OCI-LY1 (cell line): Measurements from ENCODE around the gene ENPP4.

Source experiments
- H2AFZ ChIP-seq: fragments of 200-600 bp; sonication (generic), shearing (Covaris generic); 2 replicates; pipeline ENCODE4 v1.6.0; 2014; ENCODE audit warnings: antibody characterized with exemption, mild to moderate bottlenecking, low read length
- H3F3A ChIP-seq: fragments of 200-600 bp; sonication (generic), shearing (Covaris generic); 2 replicates; pipeline ENCODE4 v1.6.0; 2014; ENCODE audit warnings: mild to moderate bottlenecking, antibody characterized with exemption, low read length, moderate library complexity; ENCODE audit not compliant: insufficient read depth
- H3K27ac ChIP-seq: fragments of 200-600 bp; sonication (generic); 2 replicates; pipeline ENCODE4 v1.5.1; 2014; ENCODE audit warnings: low read length, mixed run types, mild to moderate bottlenecking, low read depth; ENCODE audit not compliant: poor library complexity, severe bottlenecking
- H3K27me3 ChIP-seq: fragments of 200-600 bp; sonication (generic); 2 replicates; pipeline ENCODE4 v1.6.0; 2014; ENCODE audit warnings: antibody characterized with exemption, mild to moderate bottlenecking, low read length, moderate library complexity; ENCODE audit not compliant: insufficient read depth
- H3K36me3 ChIP-seq: fragments of 200-600 bp; sonication (generic); 2 replicates; pipeline ENCODE4 v1.6.1; 2014; ENCODE audit warnings: mild to moderate bottlenecking, antibody characterized with exemption, low read length, moderate library complexity, mixed read lengths; ENCODE audit not compliant: insufficient read depth
- H3K4me1 ChIP-seq: fragments of 200-600 bp; sonication (generic); 2 replicates; pipeline ENCODE4 v1.5.1; 2014; ENCODE audit warnings: mild to moderate bottlenecking, low read length, moderate library complexity; ENCODE audit not compliant: insufficient read depth, severe bottlenecking
- H3K4me2 ChIP-seq: fragments of 200-600 bp; sonication (generic), shearing (Covaris generic); 2 replicates; pipeline ENCODE4 v1.6.1; 2014; ENCODE audit warnings: low read length
- H3K4me3 ChIP-seq: fragments of 200-600 bp; sonication (generic); 2 replicates; pipeline ENCODE4 v1.5.1; 2014; ENCODE audit warnings: low read length, low read depth, mild to moderate bottlenecking, mixed read lengths; ENCODE audit not compliant: poor library complexity, severe bottlenecking
- H3K79me2 ChIP-seq: fragments of 200-600 bp; shearing (Covaris generic); 2 replicates; pipeline ENCODE4 v1.6.1; 2016; ENCODE audit warnings: mixed run types, low read length, mixed read lengths; ENCODE audit not compliant: insufficient read depth
- H3K9ac ChIP-seq: fragments of 200-600 bp; sonication (generic), shearing (Covaris generic); 2 replicates; pipeline ENCODE4 v1.6.1; 2014; ENCODE audit warnings: mild to moderate bottlenecking, low read length, mixed read lengths
- H3K9me2 ChIP-seq: fragments of 200-600 bp; sonication (generic), shearing (Covaris generic); 2 replicates; pipeline ENCODE4 v1.6.1; 2014; ENCODE audit warnings: low read depth, mild to moderate bottlenecking, low read length, mixed read lengths
- H3K9me3 ChIP-seq: fragments of 200-600 bp; shearing (Covaris generic); 2 replicates; pipeline ENCODE4 v1.6.1; 2014; ENCODE audit warnings: low read length, mixed read lengths
- H4K20me1 ChIP-seq: fragments of 200-600 bp; sonication (generic), shearing (Covaris generic); 2 replicates; pipeline ENCODE4 v1.6.0; 2016; ENCODE audit warnings: mild to moderate bottlenecking, low read length; ENCODE audit not compliant: insufficient read depth
- CTCF ChIP-seq: fragments of 200-600 bp; sonication (generic), shearing (Covaris generic); IDR thresholded peaks from 2 replicates; pipeline ENCODE4 v1.5.1; 2017; ENCODE audit warnings: mild to moderate bottlenecking, antibody characterized with exemption, low read length, moderate library complexity, mixed read lengths
- EZH2 ChIP-seq: fragments of 200-600 bp; sonication (generic), shearing (Covaris generic); IDR thresholded peaks from 2 replicates; pipeline ENCODE4 v1.8.0; 2017; ENCODE audit warnings: borderline replicate concordance, mixed run types, mild to moderate bottlenecking, antibody characterized with exemption, low read length, moderate library complexity, mixed read lengths

The ENPP4 gene

GRCh38 chr6:46175446-46175845 lies 45.7 kb downstream of the ENPP4 start:
- Histone ChIP-seq H3K27ac (no peak overlapping the region), H3F3A (no peaks in the 10 kb centered on the region), H3K27me3 (no peaks in the 10 kb centered on the region), H2AFZ (no peak overlapping the region), H3K4me1 (peaks cover 17% of the 10 kb centered on the region), H3K9me3 (no peaks in the 10 kb centered on the region), H3K36me3 (no peaks in the 10 kb centered on the region), H3K9ac (no peak overlapping the region), H3K9me2 (no peaks in the 10 kb centered on the region), H4K20me1 (no peaks in the 10 kb centered on the region), H3K79me2 (no peaks in the 10 kb centered on the region), H3K4me2 (no peak overlapping the region), H3K4me3 (no peak overlapping the region)
- TF ChIP-seq CTCF (no peak), EZH2 (no peak)

DNA sequence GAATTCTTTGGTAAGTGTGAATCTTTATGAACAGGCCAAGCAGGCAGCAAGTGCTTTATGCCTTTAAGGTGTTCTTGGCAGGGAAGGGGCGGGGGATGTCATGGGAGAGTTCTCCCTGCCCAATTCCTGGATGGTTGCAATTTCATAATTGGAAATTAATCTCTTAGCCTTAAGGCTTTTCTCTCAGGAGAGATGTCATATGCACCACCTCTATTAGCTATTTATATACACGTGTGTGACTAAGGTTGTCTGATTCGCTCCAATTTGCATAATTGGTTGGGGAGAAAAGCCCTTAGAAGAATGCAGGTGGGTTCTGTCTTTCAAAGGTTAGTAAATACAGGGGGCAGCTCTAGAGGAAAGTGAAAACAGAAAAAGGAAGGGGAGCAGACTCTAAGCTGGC lies 46.2 kb downstream of the ENPP4 start:
- no peaks in the 10 kb centered on the region for H3K36me3 ChIP-seq

GRCh38 chr6:46184114-46184513 lies 54.3 kb downstream of the ENPP4 start:
- TF ChIP-seq EZH2 (no peak), CTCF (no peak)
- no peak overlapping the region for H3K4me3 ChIP-seq
- no peaks in the 10 kb centered on the region for H3K9me3 ChIP-seq
- no peak overlapping the region for H3K27ac ChIP-seq
- no peak overlapping the region for H3K9ac ChIP-seq
- H3K9me2 ChIP-seq: no peaks in the 10 kb centered on the region
- H4K20me1 ChIP-seq: no peaks in the 10 kb centered on the region
- H3F3A ChIP-seq: no peaks in the 10 kb centered on the region
- peaks cover 5% of the 10 kb centered on the region; the same call in 1 of the 2 replicates for H3K27me3 ChIP-seq
- H2AFZ ChIP-seq: no peak overlapping the region
- H3K36me3 ChIP-seq: no peaks in the 10 kb centered on the region
- no peak overlapping the region for H3K4me2 ChIP-seq
- no peaks in the 10 kb centered on the region for H3K4me1 ChIP-seq
- no peaks in the 10 kb centered on the region for H3K79me2 ChIP-seq

More for the DNA sequence above, 46.2 kb downstream of the ENPP4 start:
- Histone ChIP-seq H3K9me3 (no peaks in the 10 kb centered on the region), H3K9me2 (no peaks in the 10 kb centered on the region), H3K79me2 (no peaks in the 10 kb centered on the region), H3K4me3 (no peak overlapping the region), H3K4me2 (no peak overlapping the region), H4K20me1 (no peaks in the 10 kb centered on the region), H3K4me1 (peaks cover 17% of the 10 kb centered on the region), H3K27me3 (no peaks in the 10 kb centered on the region), H2AFZ (no peak overlapping the region), H3F3A (no peaks in the 10 kb centered on the region), H3K9ac (no peak overlapping the region), H3K27ac (no peak overlapping the region)
- TF ChIP-seq EZH2 (no peak), CTCF (no peak)
